Measurements from ENCODE around the gene PPP1CA. TPM values are rescaled to one million over a fixed set of nuclear protein-coding genes. Genes with fewer than 3 reads are reported as not detected.

Gene PPP1CA
- total and polyA plus RNA-seq, 7 donors, result 72.6 to 191 (median 108) TPM

DNA sequence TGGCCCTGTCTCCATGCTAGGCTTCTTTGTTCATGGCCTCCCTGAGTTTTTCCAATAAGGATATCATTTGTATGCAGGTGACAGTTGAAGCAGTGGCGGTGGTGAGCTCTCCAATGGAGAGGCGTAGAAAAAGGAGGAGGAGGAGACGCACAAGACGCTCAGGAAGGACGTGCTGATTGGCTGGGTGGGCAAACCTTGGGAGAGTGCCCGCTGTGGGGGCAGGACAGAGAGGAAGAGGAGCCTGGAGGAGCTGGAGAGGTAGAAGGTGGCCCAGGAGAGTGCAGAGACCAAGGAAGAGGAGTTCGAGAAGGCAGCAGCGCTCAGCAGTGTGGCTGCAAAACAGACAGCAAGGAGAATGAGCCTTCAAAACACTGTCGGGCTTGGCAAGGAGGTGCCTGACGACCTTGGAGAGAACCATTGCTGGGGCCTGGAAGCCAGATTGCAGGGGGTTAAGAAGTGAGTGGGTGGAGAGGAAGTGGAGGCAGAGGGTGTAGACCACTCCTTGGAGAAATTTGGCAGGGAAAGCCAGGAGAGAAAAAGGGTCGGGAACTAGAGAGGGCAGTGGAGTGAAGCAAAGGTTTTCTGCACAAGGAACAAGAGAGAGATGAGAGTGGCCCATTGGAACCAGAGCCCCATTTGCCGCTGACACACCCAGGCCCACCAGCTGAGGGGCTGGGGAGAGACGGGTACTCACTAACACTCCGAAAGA, 35.8 kb downstream of the PPP1CA start:
- intact Hi-C loops (cut with DNase I), result no loop called here
- DNase-seq (no peak), ATAC-seq (no peak)
- 68 to 76% (median 69%) methylated on average over 14 of the region's 14 CpGs for WGBS, 3 donors
- Histone ChIP-seq H3K9me3 (no peaks in the 10 kb centered on the region), H3K4me1 (no peaks in the 10 kb centered on the region), H3K27ac (no peak overlapping the region), H3K4me3 (no peak overlapping the region), H3K27me3 (ENCODE audit: insufficient read depth in 3 of 3, low read length in 2 of 3) (peaks cover 0 to 28% (median 6%) of the 10 kb centered on the region in 3 donors), H3K36me3 (ENCODE audit: insufficient read depth in 1 of 2, low read depth in 1 of 2) (no peaks in the 10 kb centered on the region)
- TF ChIP-seq, protein P1, sequence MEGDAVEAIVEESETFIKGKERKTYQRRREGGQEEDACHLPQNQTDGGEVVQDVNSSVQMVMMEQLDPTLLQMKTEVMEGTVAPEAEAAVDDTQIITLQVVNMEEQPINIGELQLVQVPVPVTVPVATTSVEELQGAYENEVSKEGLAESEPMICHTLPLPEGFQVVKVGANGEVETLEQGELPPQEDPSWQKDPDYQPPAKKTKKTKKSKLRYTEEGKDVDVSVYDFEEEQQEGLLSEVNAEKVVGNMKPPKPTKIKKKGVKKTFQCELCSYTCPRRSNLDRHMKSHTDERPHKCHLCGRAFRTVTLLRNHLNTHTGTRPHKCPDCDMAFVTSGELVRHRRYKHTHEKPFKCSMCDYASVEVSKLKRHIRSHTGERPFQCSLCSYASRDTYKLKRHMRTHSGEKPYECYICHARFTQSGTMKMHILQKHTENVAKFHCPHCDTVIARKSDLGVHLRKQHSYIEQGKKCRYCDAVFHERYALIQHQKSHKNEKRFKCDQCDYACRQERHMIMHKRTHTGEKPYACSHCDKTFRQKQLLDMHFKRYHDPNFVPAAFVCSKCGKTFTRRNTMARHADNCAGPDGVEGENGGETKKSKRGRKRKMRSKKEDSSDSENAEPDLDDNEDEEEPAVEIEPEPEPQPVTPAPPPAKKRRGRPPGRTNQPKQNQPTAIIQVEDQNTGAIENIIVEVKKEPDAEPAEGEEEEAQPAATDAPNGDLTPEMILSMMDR (IDR thresholded peaks at IDR 0.05), result no peak

DNA sequence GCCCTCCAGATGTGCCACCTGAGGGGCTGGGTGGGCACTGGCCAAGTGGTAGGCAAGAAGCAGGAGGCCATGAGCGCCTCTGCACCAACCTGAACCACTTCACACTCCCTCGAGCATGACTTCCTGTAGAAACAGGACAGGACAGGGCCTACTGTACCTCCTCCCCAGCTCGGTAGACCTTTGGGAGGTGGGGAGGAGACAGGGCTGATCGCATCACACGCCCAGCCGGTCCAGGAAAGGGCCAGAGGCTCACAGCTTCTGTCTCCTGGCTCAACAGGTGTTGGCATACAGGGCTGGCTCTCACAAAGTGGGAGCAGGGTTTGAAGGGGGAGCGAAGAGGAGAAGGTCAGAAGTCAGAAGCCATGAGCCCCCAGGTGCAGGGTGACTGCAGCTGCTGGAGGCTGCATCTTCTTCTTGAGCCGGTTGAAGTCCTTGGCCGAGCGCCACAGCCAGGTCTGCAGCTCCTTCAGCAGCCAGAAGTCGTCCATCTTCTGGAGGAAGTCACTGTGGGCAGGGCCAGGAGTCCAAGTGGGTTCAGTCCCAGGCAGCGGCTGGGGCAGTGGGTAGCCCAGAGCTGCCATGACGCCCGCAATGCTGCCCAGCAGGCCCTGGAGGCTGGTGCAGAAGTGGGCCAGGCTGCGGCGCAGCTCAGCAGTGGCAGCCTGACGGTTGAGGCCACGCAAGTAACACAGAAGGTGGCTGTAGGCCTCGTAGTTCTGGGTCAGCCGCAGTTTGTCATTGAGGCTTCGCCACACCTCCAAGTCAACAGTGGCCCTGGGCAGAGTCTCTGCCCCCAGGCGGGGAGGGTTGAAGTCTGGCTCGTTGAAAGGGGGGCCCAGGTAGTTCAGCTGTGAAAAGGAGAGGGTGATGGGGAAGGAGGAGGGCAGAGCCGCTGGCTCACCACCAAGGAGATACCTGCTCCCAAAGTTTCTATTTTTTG, 36.6 kb downstream of the PPP1CA start:
- TF ChIP-seq, protein P1 (IDR thresholded peaks at IDR 0.05), result no peak

DNA sequence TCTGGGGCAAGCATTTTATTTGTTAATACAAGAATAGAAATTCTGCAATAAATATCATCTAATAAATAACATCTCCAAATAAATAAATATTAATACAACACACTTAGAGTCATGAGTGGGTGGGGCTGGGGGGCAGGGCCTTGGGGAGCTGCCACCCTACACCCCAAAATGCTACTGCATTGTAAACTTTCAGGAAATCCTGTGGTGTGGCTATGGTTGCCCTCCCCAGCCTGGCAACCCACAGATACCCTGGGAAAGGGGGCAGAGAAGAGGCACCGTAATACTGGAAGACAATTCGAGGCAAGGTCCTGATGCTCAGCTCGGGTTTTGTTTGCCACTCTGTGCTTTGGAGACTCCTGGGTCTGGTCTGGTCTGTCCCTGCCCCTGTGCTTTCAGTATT, 37.5 kb downstream of the PPP1CA start:
- Histone ChIP-seq H3K36me3 (ENCODE audit: insufficient read depth in 1 of 2, low read depth in 1 of 2) (no peaks in the 10 kb centered on the region), H3K4me1 (no peaks in the 10 kb centered on the region), H3K27ac (no peak overlapping the region), H3K4me3 (no peak overlapping the region), H3K27me3 (ENCODE audit: insufficient read depth in 3 of 3, low read length in 2 of 3) (peaks cover 0 to 25% (median 6%) of the 10 kb centered on the region in 3 donors), H3K9me3 (no peaks in the 10 kb centered on the region)
- DNase-seq (no peak), ATAC-seq (no peak)
- WGBS, 3 donors, result 95 to 97% (median 95%) methylated on average over 3 of the region's 3 CpGs
- intact Hi-C loops (cut with DNase I), result no loop called here
- TF ChIP-seq, protein P1 (IDR thresholded peaks at IDR 0.05), result no peak

More for the DNA sequence above, 36.6 kb downstream of the PPP1CA start:
- Histone ChIP-seq H3K4me3 (no peak overlapping the region), H3K27me3 (ENCODE audit: insufficient read depth in 3 of 3, low read length in 2 of 3) (peaks cover 0 to 25% (median 6%) of the 10 kb centered on the region in 3 donors), H3K27ac (no peak overlapping the region), H3K4me1 (no peaks in the 10 kb centered on the region), H3K36me3 (ENCODE audit: insufficient read depth in 1 of 2, low read depth in 1 of 2) (no peaks in the 10 kb centered on the region), H3K9me3 (no peaks in the 10 kb centered on the region)
- no peak for ATAC-seq
- intact Hi-C loops (cut with DNase I), result no loop called here
- 88 to 93% (median 92%) methylated on average over 24 of the region's 24 CpGs for WGBS, 3 donors
- DNase-seq, result no peak

DNA sequence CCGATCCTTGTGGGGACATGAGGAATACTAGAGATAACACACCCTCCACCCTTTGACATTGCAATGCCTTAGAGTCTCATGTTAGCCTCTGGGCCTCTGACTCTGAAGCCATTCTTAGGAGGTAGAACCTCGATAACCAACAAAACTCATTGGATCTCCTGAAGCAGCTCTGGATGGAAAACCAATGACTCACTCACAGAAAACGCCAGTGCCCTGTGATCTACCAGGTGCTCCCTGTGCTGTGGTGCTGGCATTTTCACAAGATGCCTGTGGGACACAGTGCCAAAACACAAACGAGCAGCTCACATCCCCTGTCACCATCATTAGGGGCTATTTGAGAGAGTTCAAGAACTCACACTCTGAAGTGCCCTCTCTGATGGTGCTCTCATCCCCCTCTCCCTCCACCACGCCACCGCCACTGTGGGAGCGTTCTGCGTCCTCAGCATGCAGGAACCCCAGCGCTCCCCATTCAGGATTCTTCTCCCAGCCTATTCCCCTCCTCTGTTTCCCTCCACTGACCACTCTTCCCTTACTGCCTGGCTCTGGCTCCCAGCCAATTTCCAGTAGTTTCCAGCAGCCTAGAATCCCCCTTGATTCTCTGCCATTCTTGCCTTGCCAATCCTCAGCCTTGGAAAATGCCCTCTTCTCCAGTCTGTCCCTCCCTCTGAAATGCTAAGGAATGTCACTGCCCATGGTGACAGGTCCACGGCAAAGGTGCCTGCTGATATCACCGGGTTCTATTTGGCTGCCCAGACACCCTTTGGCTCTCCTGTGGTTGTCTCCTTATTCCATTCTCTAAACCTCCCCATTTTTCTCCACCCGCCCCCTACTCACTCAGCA, 43.6 kb downstream of the PPP1CA start:
- no peak for DNase-seq
- Histone ChIP-seq H3K4me3 (no peak overlapping the region), H3K27me3 (ENCODE audit: insufficient read depth in 3 of 3, low read length in 2 of 3) (no peaks in the 10 kb centered on the region), H3K27ac (no peak overlapping the region), H3K4me1 (peaks cover 36% of the 10 kb centered on the region), H3K36me3 (ENCODE audit: insufficient read depth in 1 of 2, low read depth in 1 of 2) (no peaks in the 10 kb centered on the region), H3K9me3 (no peaks in the 10 kb centered on the region)
- TF ChIP-seq, protein P1 (IDR thresholded peaks at IDR 0.05), result no peak
- WGBS, 3 donors, result 78 to 82% (median 80%) methylated on average over 12 of the region's 12 CpGs
- ATAC-seq, result no peak
- intact Hi-C loops (cut with DNase I), result loop anchor here (1.0 to 2.0 kb wide), 3 partner anchors 24 to 149 kb away; no protein-coding TSS in a partner anchor
